Ovary (tissue), 3 donors: ENCODE results near the gene TP53BP2.

Experiments
- CTCF ChIP-seq, 3 donors: fragments of 450-650 bp in 2 of 3; fragments of 200-600 bp in 1 of 3; IDR thresholded peaks; one replicate each; pipeline versions ENCODE4 v1.5.1 to v1.8.0; 2016 to 2022; ENCODE audit warnings: antibody characterized with exemption in 3 of 3, mild to moderate bottlenecking in 1 of 3
- POLR2A ChIP-seq: fragments of 450-650 bp; IDR thresholded peaks from one replicate; pipeline ENCODE4 v1.6.1; 2017; ENCODE audit warnings: antibody characterized with exemption, mild to moderate bottlenecking, moderate library complexity
- donor health status: DM: no; HTN: no; CAD: no.

- TF ChIP-seq CTCF (IDR thresholded peaks at IDR 0.05) (no peak), POLR2A (no peak)
Observed at GRCh38 chr1:223885614-223886013, 39.9 kb upstream of the TP53BP2 start.
